ENCODE results near the gene TSC1. TPM values are rescaled to one million over a fixed set of nuclear protein-coding genes. Genes with fewer than 3 reads are reported as not detected.

The TSC1 gene
- total and polyA plus RNA-seq, 2 experiments from 2014 or later: 19.5 to 47.8 TPM

- Histone ChIP-seq H3K4me2 (no peak overlapping the region), H3K79me2 (peaks cover 98% of the 10 kb centered on the region), H3K4me1 (ENCODE audit: insufficient read depth) (peaks cover 12% of the 10 kb centered on the region), H3K27ac (no peak overlapping the region), H3K9me2 (replicated peaks; ENCODE audit: insufficient read depth) (no peaks in the 10 kb centered on the region), H3K9me3 (ENCODE audit: low read depth) (no peaks in the 10 kb centered on the region), H2AFZ (no peak overlapping the region), H3K36me3 (replicated peaks; ENCODE audit: insufficient read depth, low read depth) (no peaks in the 10 kb centered on the region), H4K20me1 (ENCODE audit: insufficient read depth, poor library complexity, severe bottlenecking) (peaks cover 9% of the 10 kb centered on the region), H3K27me3 (no peaks in the 10 kb centered on the region), H3K4me3 (no peak overlapping the region)
- TF ChIP-seq CTCF (IDR thresholded peaks at IDR 0.05; ENCODE audit: poor library complexity) (no peak), EZH2 (IDR thresholded peaks at IDR 0.05; ENCODE audit: borderline replicate concordance) (no peak)
- 95% methylated on average over 1 of the region's 1 CpG for WGBS (ENCODE audit: low lambda C conversion rate, missing lambda C conversion rate)
- no peak for DNase-seq (ENCODE audit: low spot score)
Measured at GRCh38 chr9:132939169-132939568, 5.2 kb downstream of the TSC1 start.

- no peaks in the 10 kb centered on the region for H3K36me3 ChIP-seq (replicated peaks; ENCODE audit: insufficient read depth, low read depth)
- H3K79me2 ChIP-seq: peaks cover 92% of the 10 kb centered on the region
- no peak overlapping the region for H2AFZ ChIP-seq
- no peaks in the 10 kb centered on the region for H3K27me3 ChIP-seq
- no peak overlapping the region for H3K4me3 ChIP-seq
- H3K9me3 ChIP-seq (ENCODE audit: low read depth): no peaks in the 10 kb centered on the region
- DNase-seq (ENCODE audit: low spot score): no peak
- TF ChIP-seq EZH2 (IDR thresholded peaks at IDR 0.05; ENCODE audit: borderline replicate concordance) (no peak), CTCF (IDR thresholded peaks at IDR 0.05; ENCODE audit: poor library complexity) (no peak), EZH2phosphoT487 (IDR thresholded peaks at IDR 0.05; ENCODE audit: low read depth, severe bottlenecking, unreplicated experiment) (no peak)
- H3K27ac ChIP-seq: no peak overlapping the region
- H4K20me1 ChIP-seq (ENCODE audit: insufficient read depth, poor library complexity, severe bottlenecking): peaks cover 9% of the 10 kb centered on the region
- WGBS (ENCODE audit: low lambda C conversion rate, missing lambda C conversion rate): 92% methylated on average over 7 of the region's 7 CpGs
- no peaks in the 10 kb centered on the region for H3K9me2 ChIP-seq (replicated peaks; ENCODE audit: insufficient read depth)
- H3K4me2 ChIP-seq: no peak overlapping the region
- peaks cover 2% of the 10 kb centered on the region for H3K4me1 ChIP-seq (ENCODE audit: insufficient read depth)
Measured at GRCh38 chr9:132937463-132937901, 6.9 kb downstream of the TSC1 start.

- H3K27ac ChIP-seq: no peak overlapping the region
- H3K27me3 ChIP-seq: no peaks in the 10 kb centered on the region
- no peak overlapping the region for H3K4me3 ChIP-seq
- H3K79me2 ChIP-seq: peaks cover 74% of the 10 kb centered on the region
- no peak for TF ChIP-seq EZH2phosphoT487 (IDR thresholded peaks at IDR 0.05; ENCODE audit: low read depth, severe bottlenecking, unreplicated experiment)
- no peak for TF ChIP-seq CTCF (IDR thresholded peaks at IDR 0.05; ENCODE audit: poor library complexity)
- no peak for TF ChIP-seq EZH2 (IDR thresholded peaks at IDR 0.05; ENCODE audit: borderline replicate concordance)
- no peaks in the 10 kb centered on the region for H3K9me3 ChIP-seq (ENCODE audit: low read depth)
- no peaks in the 10 kb centered on the region for H3K9me2 ChIP-seq (replicated peaks; ENCODE audit: insufficient read depth)
- no peaks in the 10 kb centered on the region for H3K36me3 ChIP-seq (replicated peaks; ENCODE audit: insufficient read depth, low read depth)
- H3K4me2 ChIP-seq: no peak overlapping the region
- H2AFZ ChIP-seq: no peak overlapping the region
- H4K20me1 ChIP-seq (ENCODE audit: insufficient read depth, poor library complexity, severe bottlenecking): peaks cover 5% of the 10 kb centered on the region
- no peak for DNase-seq (ENCODE audit: low spot score)
- WGBS (ENCODE audit: low lambda C conversion rate, missing lambda C conversion rate): 90% methylated on average over 6 of the region's 6 CpGs
- H3K4me1 ChIP-seq (ENCODE audit: insufficient read depth): no peaks in the 10 kb centered on the region
Measured at GRCh38 chr9:132935026-132935425, 9.4 kb downstream of the TSC1 start.
